CD8-positive, alpha-beta memory T cell (primary cell): Measurements from ENCODE around the gene EP400. TPM values are rescaled to one million over a fixed set of nuclear protein-coding genes. Genes with fewer than 3 reads are reported as not detected.

Experiments
- CTCF ChIA-PET: fragments of 350-600 bp; sonication (Branson Sonifier 250); formaldehyde crosslinking; loops from one replicate; lab custom pipeline; 2021; ENCODE audit warnings: antibody characterized with exemption; lab: Charles Lee
- POLR2A ChIA-PET: fragments of 350-600 bp; sonication (Branson Sonifier 250); formaldehyde crosslinking; loops from one replicate; lab custom pipeline; 2021; ENCODE audit warnings: antibody characterized with exemption; lab: Charles Lee
- DNase-seq, 5 donors: peaks; one replicate each; pipeline versions ENCODE4 v3.0.0 to v3.0.0-alpha.2; 2020 to 2022; ENCODE audit warnings: mixed read lengths in 1 of 5
- H3K27ac ChIP-seq: one replicate; pipeline ENCODE4 v1.7.0; 2013; ENCODE audit warnings: low read depth, mild to moderate bottlenecking, low read length, moderate library complexity
- H3K27me3 ChIP-seq: 2 replicates; pipeline ENCODE4 v1.7.0; 2013; ENCODE audit warnings: low read length, mild to moderate bottlenecking; ENCODE audit not compliant: insufficient read depth, poor library complexity, severe bottlenecking
- H3K36me3 ChIP-seq: 2 replicates; pipeline ENCODE4 v1.7.0; 2013; ENCODE audit warnings: mild to moderate bottlenecking, low read length, moderate library complexity; ENCODE audit not compliant: insufficient read depth
- H3K4me1 ChIP-seq: 2 replicates; pipeline ENCODE4 v1.7.0; 2013; ENCODE audit warnings: mild to moderate bottlenecking, low read length, moderate library complexity; ENCODE audit not compliant: insufficient read depth
- H3K4me3 ChIP-seq: 2 replicates; pipeline ENCODE4 v1.7.0; 2013; ENCODE audit warnings: mild to moderate bottlenecking, low read length
- H3K9me3 ChIP-seq: 2 replicates; pipeline ENCODE4 v1.7.0; 2013; ENCODE audit warnings: mild to moderate bottlenecking, low read length
- H3K27ac Mint-ChIP-seq, 8 donors: one replicate each; pipeline ENCODE4 v1.8.0; 2020 to 2021; ENCODE audit warnings: mixed read lengths in 8 of 8, mild to moderate bottlenecking in 6 of 8, inconsistent platforms in 3 of 8, moderate library complexity in 3 of 8
- H3K27me3 Mint-ChIP-seq, 2 donors: one replicate each; pipeline ENCODE4 v1.8.0; 2020 to 2021; ENCODE audit warnings: mixed read lengths in 2 of 2, mild to moderate bottlenecking in 1 of 2, moderate library complexity in 1 of 2
- H3K36me3 Mint-ChIP-seq, 3 donors: one replicate each; pipeline ENCODE4 v1.8.0; 2020 to 2021; ENCODE audit warnings: mixed read lengths in 3 of 3, inconsistent platforms in 1 of 3, mild to moderate bottlenecking in 1 of 3
- H3K4me1 Mint-ChIP-seq, 3 donors: one replicate each; pipeline ENCODE4 v1.8.0; 2020 to 2021; ENCODE audit warnings: mixed read lengths in 3 of 3, inconsistent platforms in 1 of 3, mild to moderate bottlenecking in 1 of 3
- H3K4me3 Mint-ChIP-seq, 7 donors: one replicate each; pipeline ENCODE4 v1.8.0; 2020 to 2021; ENCODE audit warnings: mixed read lengths in 7 of 7, mild to moderate bottlenecking in 6 of 7, moderate library complexity in 4 of 7, inconsistent platforms in 2 of 7
- H3K9me3 Mint-ChIP-seq, 5 donors: one replicate each; pipeline ENCODE4 v1.8.0; 2020 to 2022; ENCODE audit warnings: mixed read lengths in 5 of 5, mild to moderate bottlenecking in 3 of 5, moderate library complexity in 2 of 5, inconsistent platforms in 1 of 5
- polyA plus RNA-seq: library from polyadenylated mRNA; unstranded; fragments of 300-500 nt; fragmentation: Illumina TruSeq; gene quantifications from one replicate; pipeline ENCODE4 v1.2.3, GENCODE V29; 2021
- total RNA-seq, 2 experiments: library from RNA; stranded (reverse); gene quantifications; one replicate each; pipeline ENCODE4 v1.2.3, GENCODE V29; 2021

Gene EP400
- total and polyA plus RNA-seq, 3 experiments from 2014 or later, result 4.3 to 48.8 (median 47.9) TPM

- H3K27ac ChIP-seq, result no peak overlapping the region
- Mint-ChIP-seq H3K4me1 (peaks cover 0 to 4% (median 2%) of the 10 kb centered on the region in 3 donors), H3K27me3 (peaks cover 0 to 2% of the 10 kb centered on the region in 2 donors), H3K27ac (no peak overlapping the region), H3K36me3 (peaks cover 9 to 94% (median 50%) of the 10 kb centered on the region in 3 donors), H3K4me3 (no peak overlapping the region), H3K9me3 (no peaks in the 10 kb centered on the region)
- H3K36me3 ChIP-seq, result peaks cover 35% of the 10 kb centered on the region
- H3K4me1 ChIP-seq, result no peaks in the 10 kb centered on the region
- POLR2A ChIA-PET, result no interaction called here
- no peak overlapping the region for H3K4me3 ChIP-seq
- H3K9me3 ChIP-seq, result no peaks in the 10 kb centered on the region
- CTCF ChIA-PET, result no interaction called here
- H3K27me3 ChIP-seq, result no peaks in the 10 kb centered on the region
- DNase-seq, result no peak
These were observed 86.4 kb downstream of the EP400 start for GRCh38 chr12:132036063-132036683.

- Histone ChIP-seq H3K27me3 (no peaks in the 10 kb centered on the region), H3K4me1 (no peaks in the 10 kb centered on the region), H3K27ac (no peak overlapping the region), H3K9me3 (no peaks in the 10 kb centered on the region), H3K4me3 (no peak overlapping the region), H3K36me3 (peaks cover 50% of the 10 kb centered on the region)
- ChIA-PET POLR2A (no interaction called here), CTCF (no interaction called here)
- peaks cover 6 to 9% (median 8%) of the 10 kb centered on the region in 3 donors for H3K4me1 Mint-ChIP-seq
- H3K27me3 Mint-ChIP-seq, result peaks cover 0 to 2% of the 10 kb centered on the region in 2 donors
- peaks cover 10 to 97% (median 37%) of the 10 kb centered on the region in 3 donors for H3K36me3 Mint-ChIP-seq
- peak overlapping the region in 4 of 8 donors; percentile 61 to 79 (median 70) for H3K27ac Mint-ChIP-seq
- H3K4me3 Mint-ChIP-seq, result no peak overlapping the region
- no peaks in the 10 kb centered on the region for H3K9me3 Mint-ChIP-seq
- DNase-seq, result no peak
These were observed 91.3 kb downstream of the EP400 start for GRCh38 chr12:132040906-132041606.

GRCh38 chr12:132043216-132043615, 93.5 kb downstream of the EP400 start:
- ChIA-PET POLR2A (no interaction called here), CTCF (no interaction called here)
- Mint-ChIP-seq H3K36me3 (peaks cover 17 to 95% (median 37%) of the 10 kb centered on the region in 3 donors), H3K4me3 (no peak overlapping the region), H3K4me1 (peaks cover 8 to 9% (median 8%) of the 10 kb centered on the region in 3 donors), H3K27ac (no peak overlapping the region), H3K27me3 (no peaks in the 10 kb centered on the region), H3K9me3 (no peaks in the 10 kb centered on the region)
- H3K27me3 ChIP-seq, result no peaks in the 10 kb centered on the region
- H3K9me3 ChIP-seq, result no peaks in the 10 kb centered on the region
- no peak for DNase-seq
- H3K4me3 ChIP-seq, result no peak overlapping the region
- no peaks in the 10 kb centered on the region for H3K4me1 ChIP-seq
- no peak overlapping the region for H3K27ac ChIP-seq
- H3K36me3 ChIP-seq, result peaks cover 49% of the 10 kb centered on the region

GRCh38 chr12:132043770-132044467, 94.2 kb downstream of the EP400 start:
- no peaks in the 10 kb centered on the region for H3K9me3 ChIP-seq
- Mint-ChIP-seq H3K4me3 (no peak overlapping the region), H3K27ac (no peak overlapping the region), H3K9me3 (no peaks in the 10 kb centered on the region), H3K4me1 (peaks cover 8 to 9% (median 8%) of the 10 kb centered on the region in 3 donors), H3K36me3 (peaks cover 14 to 93% (median 34%) of the 10 kb centered on the region in 3 donors), H3K27me3 (no peaks in the 10 kb centered on the region)
- ChIA-PET CTCF (no interaction called here), POLR2A (no interaction called here)
- H3K36me3 ChIP-seq, result peaks cover 45% of the 10 kb centered on the region
- H3K27ac ChIP-seq, result no peak overlapping the region
- no peaks in the 10 kb centered on the region for H3K4me1 ChIP-seq
- no peaks in the 10 kb centered on the region for H3K27me3 ChIP-seq
- DNase-seq, result no peak
- H3K4me3 ChIP-seq, result no peak overlapping the region

GRCh38 chr12:132044661-132045412, 95.1 kb downstream of the EP400 start:
- DNase-seq, result no peak
- no peak overlapping the region for H3K27ac Mint-ChIP-seq
- no peak overlapping the region for H3K4me3 ChIP-seq
- no peak overlapping the region for H3K27ac ChIP-seq
- H3K4me1 Mint-ChIP-seq, result peaks cover 8 to 11% (median 9%) of the 10 kb centered on the region in 3 donors
- ChIA-PET CTCF (no interaction called here), POLR2A (no interaction called here)
- no peak overlapping the region for H3K4me3 Mint-ChIP-seq
- H3K36me3 Mint-ChIP-seq, result peaks cover 12 to 93% (median 37%) of the 10 kb centered on the region in 3 donors
- peaks cover 0 to 1% of the 10 kb centered on the region in 2 donors for H3K27me3 Mint-ChIP-seq
- peaks cover 53% of the 10 kb centered on the region for H3K36me3 ChIP-seq
- no peaks in the 10 kb centered on the region for H3K9me3 ChIP-seq
- H3K4me1 ChIP-seq, result no peaks in the 10 kb centered on the region
- no peaks in the 10 kb centered on the region for H3K9me3 Mint-ChIP-seq
- H3K27me3 ChIP-seq, result no peaks in the 10 kb centered on the region

GRCh38 chr12:132045751-132046150, 96.0 kb downstream of the EP400 start:
- Mint-ChIP-seq H3K36me3 (peaks cover 12 to 93% (median 40%) of the 10 kb centered on the region in 3 donors), H3K27ac (peak overlapping the region in 1 of 8 donors; percentile 80), H3K9me3 (no peaks in the 10 kb centered on the region), H3K4me3 (no peak overlapping the region), H3K4me1 (peaks cover 7 to 11% (median 9%) of the 10 kb centered on the region in 3 donors), H3K27me3 (peaks cover 0 to 2% of the 10 kb centered on the region in 2 donors)
- no peak for DNase-seq
- H3K27me3 ChIP-seq, result no peaks in the 10 kb centered on the region
- ChIA-PET POLR2A (no interaction called here), CTCF (no interaction called here)
- peaks cover 62% of the 10 kb centered on the region for H3K36me3 ChIP-seq
- no peak overlapping the region for H3K4me3 ChIP-seq
- no peaks in the 10 kb centered on the region for H3K9me3 ChIP-seq
- H3K4me1 ChIP-seq, result no peaks in the 10 kb centered on the region
- H3K27ac ChIP-seq, result no peak overlapping the region

GRCh38 chr12:132046561-132046960, 96.8 kb downstream of the EP400 start:
- no peak for DNase-seq
- Histone ChIP-seq H3K9me3 (no peaks in the 10 kb centered on the region), H3K36me3 (peaks cover 70% of the 10 kb centered on the region), H3K27ac (no peak overlapping the region), H3K4me1 (no peaks in the 10 kb centered on the region), H3K27me3 (no peaks in the 10 kb centered on the region), H3K4me3 (no peak overlapping the region)
- POLR2A ChIA-PET, result no interaction called here
- no peaks in the 10 kb centered on the region for H3K9me3 Mint-ChIP-seq
- CTCF ChIA-PET, result no interaction called here
- no peak overlapping the region for H3K27ac Mint-ChIP-seq
- no peak overlapping the region for H3K4me3 Mint-ChIP-seq
- peaks cover 0 to 2% of the 10 kb centered on the region in 2 donors for H3K27me3 Mint-ChIP-seq
- peaks cover 10 to 93% (median 40%) of the 10 kb centered on the region in 3 donors for H3K36me3 Mint-ChIP-seq
- peaks cover 2 to 9% (median 6%) of the 10 kb centered on the region in 3 donors for H3K4me1 Mint-ChIP-seq
